Camera-type eye (tissue), 1 donor: ENCODE measurements around the gene KLHL4. TPM values are rescaled to one million over a fixed set of nuclear protein-coding genes. Genes with fewer than 3 reads are reported as not detected.

Source experiments
- total RNA-seq: library from RNA; depleted of rRNA; stranded (reverse); fragments of >200 nt; gene quantifications from one replicate; pipeline ENCODE4 v1.2.3, GENCODE V29; 2014

Gene KLHL4
- total RNA-seq: 9.2 TPM

GRCh38 chrX:87517571-87518141, at the start of gene KLHL4:
KLHL4 (plus strand) TSS chrX:87517802; CDS start chrX:87517894, 92 bp downstream.

